Sigmoid colon (tissue), 4 donors: Measurements from ENCODE around the gene UTF1.

Experiments
- EP300 ChIP-seq, 4 donors: sonication (generic); formaldehyde crosslinking; IDR thresholded peaks; one replicate each; pipeline ENCODE4 v1.6.1; 2017; ENCODE audit warnings: antibody characterized with exemption in 4 of 4
- POLR2A ChIP-seq, 2 donors: fragments of 450-650 bp; IDR thresholded peaks; one replicate each; pipeline ENCODE4 v1.6.1; 2016; ENCODE audit warnings: antibody characterized with exemption in 2 of 2, mild to moderate bottlenecking in 2 of 2, moderate library complexity in 2 of 2
- POLR2AphosphoS5 ChIP-seq, 4 donors: sonication (generic); formaldehyde crosslinking; IDR thresholded peaks; one replicate each; pipeline ENCODE4 v1.6.1; 2017; ENCODE audit warnings: antibody characterized with exemption in 4 of 4
- TF ChIP-seq, protein P1 (sequence below), 4 experiments: fragments of 450-650 bp in 3 of 4; fragments of 200-600 bp in 1 of 4; IDR thresholded peaks; one replicate each; pipeline ENCODE4 v1.5.1; 2016 to 2019; ENCODE audit warnings: antibody characterized with exemption in 4 of 4, mild to moderate bottlenecking in 3 of 4, moderate library complexity in 2 of 4

DNA sequence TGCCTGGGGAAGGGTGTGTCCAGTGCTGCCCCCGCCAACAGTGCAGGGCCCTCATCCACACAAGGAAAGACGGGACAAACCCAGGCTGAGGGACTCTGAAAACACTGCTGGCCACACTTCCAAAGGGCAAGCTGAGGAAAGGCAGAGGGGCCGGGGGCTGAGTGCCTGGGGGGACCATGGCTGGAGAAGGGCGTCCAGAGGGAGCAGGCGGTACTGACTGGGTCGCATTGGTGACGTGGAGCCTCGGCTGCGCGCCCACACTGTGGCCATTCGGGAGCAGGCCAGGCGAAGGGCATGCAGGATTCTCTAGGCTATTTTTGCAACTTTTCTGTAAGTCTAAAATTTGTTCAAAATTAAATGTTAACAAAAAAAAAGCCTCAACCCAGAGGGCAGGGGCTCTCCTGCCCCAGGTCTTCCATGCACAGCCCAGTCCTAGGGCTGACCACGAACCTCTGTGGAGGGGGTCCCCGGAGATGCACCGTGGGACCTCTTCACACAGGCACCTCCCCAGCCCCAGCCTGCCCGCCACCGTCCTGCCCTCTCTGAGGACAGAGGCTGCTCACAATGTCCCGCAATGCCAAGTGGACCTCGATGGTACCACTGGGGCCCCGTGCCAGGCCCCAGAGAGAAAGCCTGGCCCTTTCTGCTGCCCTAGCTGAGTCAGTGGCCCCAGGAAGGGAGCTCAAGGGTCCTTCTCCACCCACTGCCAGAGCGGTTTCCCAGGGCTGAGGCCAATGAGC lies 36.2 kb downstream of the UTF1 start:
- TF ChIP-seq POLR2A (IDR thresholded peaks at IDR 0.05) (no peak), EP300 (IDR thresholded peaks at IDR 0.05) (no peak), POLR2AphosphoS5 (IDR thresholded peaks at IDR 0.05) (no peak)
- TF ChIP-seq, protein P1, sequence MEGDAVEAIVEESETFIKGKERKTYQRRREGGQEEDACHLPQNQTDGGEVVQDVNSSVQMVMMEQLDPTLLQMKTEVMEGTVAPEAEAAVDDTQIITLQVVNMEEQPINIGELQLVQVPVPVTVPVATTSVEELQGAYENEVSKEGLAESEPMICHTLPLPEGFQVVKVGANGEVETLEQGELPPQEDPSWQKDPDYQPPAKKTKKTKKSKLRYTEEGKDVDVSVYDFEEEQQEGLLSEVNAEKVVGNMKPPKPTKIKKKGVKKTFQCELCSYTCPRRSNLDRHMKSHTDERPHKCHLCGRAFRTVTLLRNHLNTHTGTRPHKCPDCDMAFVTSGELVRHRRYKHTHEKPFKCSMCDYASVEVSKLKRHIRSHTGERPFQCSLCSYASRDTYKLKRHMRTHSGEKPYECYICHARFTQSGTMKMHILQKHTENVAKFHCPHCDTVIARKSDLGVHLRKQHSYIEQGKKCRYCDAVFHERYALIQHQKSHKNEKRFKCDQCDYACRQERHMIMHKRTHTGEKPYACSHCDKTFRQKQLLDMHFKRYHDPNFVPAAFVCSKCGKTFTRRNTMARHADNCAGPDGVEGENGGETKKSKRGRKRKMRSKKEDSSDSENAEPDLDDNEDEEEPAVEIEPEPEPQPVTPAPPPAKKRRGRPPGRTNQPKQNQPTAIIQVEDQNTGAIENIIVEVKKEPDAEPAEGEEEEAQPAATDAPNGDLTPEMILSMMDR (IDR thresholded peaks at IDR 0.05), result no peak
